HCT116 (cell line): ENCODE data around the gene GLRA2.

Experiments used
- ATF3 ChIP-seq: IDR thresholded peaks from 2 replicates; pipeline ENCODE4 v1.6.1; 2012
- EGR1 ChIP-seq: IDR thresholded peaks from 2 replicates; pipeline ENCODE4 v1.6.1; 2012; ENCODE audit warnings: low read depth
- EZH2 ChIP-seq: fragments of 200-600 bp; sonication (generic); IDR thresholded peaks from 2 replicates; pipeline ENCODE4 v1.6.1; 2017; ENCODE audit warnings: antibody characterized with exemption, mixed run types
- EZH2phosphoT487 ChIP-seq: fragments of 200-600 bp; IDR thresholded peaks from 2 replicates; pipeline ENCODE4 v1.6.1; 2018; ENCODE audit warnings: antibody characterized with exemption, borderline replicate concordance
- MAX ChIP-seq: IDR thresholded peaks from 2 replicates; pipeline ENCODE4 v1.6.1; 2012
- POLR2A ChIP-seq: IDR thresholded peaks from 2 replicates; pipeline ENCODE4 v1.7.0; 2011; ENCODE audit warnings: borderline replicate concordance; ENCODE audit not compliant: insufficient read depth, insufficient read length; ENCODE audit errors: extremely low read depth
- SP1 ChIP-seq: IDR thresholded peaks from 2 replicates; pipeline ENCODE4 v1.6.1; 2012; ENCODE audit warnings: low read depth
- TCF7L2 ChIP-seq: IDR thresholded peaks from 2 replicates; pipeline ENCODE4 v1.7.0; 2011; ENCODE audit warnings: borderline replicate concordance, inconsistent platforms; ENCODE audit not compliant: insufficient read depth, insufficient read length; ENCODE audit errors: extremely low read depth
- TF ChIP-seq, protein P1 (sequence below), 3 experiments: fragments of 200-600 bp in 1 of 3; sonication (generic) in 1 of 3; IDR thresholded peaks in 2 of 3; conservative IDR thresholded peaks in 1 of 3; 2 replicates each; pipeline ENCODE4 v1.5.1; 2012 to 2017; ENCODE audit warnings: low read depth in 2 of 3, low read length in 2 of 3, antibody characterized with exemption in 1 of 3, borderline replicate concordance in 1 of 3, control low read depth in 1 of 3, mild to moderate bottlenecking in 1 of 3, mixed read lengths in 1 of 3, mixed run types in 1 of 3, moderate library complexity in 1 of 3; ENCODE audit not compliant: insufficient read depth in 1 of 3

GRCh38 chrX:14690553-14690952 is 161.2 kb downstream of the GLRA2 start:
- TF ChIP-seq, protein P1, sequence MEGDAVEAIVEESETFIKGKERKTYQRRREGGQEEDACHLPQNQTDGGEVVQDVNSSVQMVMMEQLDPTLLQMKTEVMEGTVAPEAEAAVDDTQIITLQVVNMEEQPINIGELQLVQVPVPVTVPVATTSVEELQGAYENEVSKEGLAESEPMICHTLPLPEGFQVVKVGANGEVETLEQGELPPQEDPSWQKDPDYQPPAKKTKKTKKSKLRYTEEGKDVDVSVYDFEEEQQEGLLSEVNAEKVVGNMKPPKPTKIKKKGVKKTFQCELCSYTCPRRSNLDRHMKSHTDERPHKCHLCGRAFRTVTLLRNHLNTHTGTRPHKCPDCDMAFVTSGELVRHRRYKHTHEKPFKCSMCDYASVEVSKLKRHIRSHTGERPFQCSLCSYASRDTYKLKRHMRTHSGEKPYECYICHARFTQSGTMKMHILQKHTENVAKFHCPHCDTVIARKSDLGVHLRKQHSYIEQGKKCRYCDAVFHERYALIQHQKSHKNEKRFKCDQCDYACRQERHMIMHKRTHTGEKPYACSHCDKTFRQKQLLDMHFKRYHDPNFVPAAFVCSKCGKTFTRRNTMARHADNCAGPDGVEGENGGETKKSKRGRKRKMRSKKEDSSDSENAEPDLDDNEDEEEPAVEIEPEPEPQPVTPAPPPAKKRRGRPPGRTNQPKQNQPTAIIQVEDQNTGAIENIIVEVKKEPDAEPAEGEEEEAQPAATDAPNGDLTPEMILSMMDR (IDR thresholded peaks at IDR 0.05 in 2 of 3, conservative IDR thresholded peaks at IDR 0.05 in 1 of 3; ENCODE audit: borderline replicate concordance in 1 of 3, insufficient read depth in 1 of 3, low read depth in 2 of 3, low read length in 2 of 3): no peak
- TF ChIP-seq EGR1 (no peak), POLR2A (no peak), EZH2 (no peak), EZH2phosphoT487 (no peak), MAX (no peak), TCF7L2 (no peak), SP1 (no peak), ATF3 (no peak)
